Aorta (tissue), 5 donors: ENCODE results near the gene FHOD1. TPM values are rescaled to one million over a fixed set of nuclear protein-coding genes. Genes with fewer than 3 reads are reported as not detected.

Experiments used
- ATAC-seq: fragments of 200-7000 bp; cut with Tn5 transposase; one replicate; pipeline ENCODE4 v1.9.1; 2022; ENCODE audit warnings: moderate library complexity; ENCODE audit not compliant: low FRiP score
- DNase-seq, 2 donors: peaks; one replicate each; pipeline ENCODE4 v3.0.0-alpha.2; 2020
- H3K27ac ChIP-seq, 2 donors: one replicate each; pipeline ENCODE4 v1.5.1; 2013; ENCODE audit warnings: low read length in 2 of 2, mild to moderate bottlenecking in 2 of 2, moderate library complexity in 2 of 2, control low read depth in 1 of 2, inconsistent platforms in 1 of 2, low read depth in 1 of 2
- H3K27me3 ChIP-seq, 2 donors: one replicate each; pipeline ENCODE4 v1.6.1; 2013; ENCODE audit warnings: control low read depth in 1 of 2, low read length in 1 of 2, mild to moderate bottlenecking in 1 of 2, moderate library complexity in 1 of 2; ENCODE audit not compliant: insufficient read depth in 2 of 2, control insufficient read depth in 1 of 2
- H3K36me3 ChIP-seq, 2 donors: one replicate each; pipeline ENCODE4 v1.6.1; 2013; ENCODE audit warnings: control low read depth in 1 of 2, low read length in 1 of 2, mild to moderate bottlenecking in 1 of 2; ENCODE audit not compliant: insufficient read depth in 2 of 2, control insufficient read depth in 1 of 2
- H3K4me1 ChIP-seq, 2 donors: one replicate each; pipeline ENCODE4 v1.6.1; 2013; ENCODE audit warnings: low read length in 2 of 2, control low read depth in 1 of 2, mild to moderate bottlenecking in 1 of 2, moderate library complexity in 1 of 2; ENCODE audit not compliant: insufficient read depth in 2 of 2, control insufficient read depth in 1 of 2
- H3K4me3 ChIP-seq, 2 donors: one replicate each; pipeline ENCODE4 v1.5.1; 2013; ENCODE audit warnings: low read length in 2 of 2, control low read depth in 1 of 2, mild to moderate bottlenecking in 1 of 2
- H3K9me3 ChIP-seq: one replicate; pipeline ENCODE4 v1.6.1; 2013; ENCODE audit warnings: mild to moderate bottlenecking, low read length; ENCODE audit not compliant: control insufficient read depth
- WGBS, 2 donors: extraction: QIAGEN DNeasy Blood & Tissue Kit; methylation state at CpG; one replicate each; pipeline ENCODE4 v1.1.7; 2013; 5-methylcytosine and 5-hydroxymethylcytosine counted together
- intact Hi-C, 2 donors: fragments of 100-400 bp; cut with DNase I; formaldehyde crosslinking; loops; one replicate each; pipeline versions ENCODE4 v1.14.2 to v1.15.0; 2022
- polyA plus RNA-seq, 2 donors: library from polyadenylated mRNA; stranded (reverse); fragments of 200-250 nt; gene quantifications; one replicate each; pipeline ENCODE4 v1.2.3, GENCODE V29; 2013
- total RNA-seq, 2 donors: library from RNA; stranded (reverse); fragmentation: NEBNext Ultra II Directional; extraction: Animal tissue kit (Norgen Biotek cat#: 25700); gene quantifications; one replicate each; pipeline ENCODE4 v1.2.1, GENCODE V29; 2021
- donor health status: healthy with polysubstance abuse.
- donor health status: Bipolar disorder and iron deficiency.
- donor health status: DM: no; HTN: no; CAD: no.
- donor health status: DM: no; HTN: no; CAD: no.
- donor health status: DM: yes; HTN: yes; CAD: no.

FHOD1 gene
- total and polyA plus RNA-seq, 4 donors = 12.9 to 47.9 (median 34.8) TPM

GRCh38 chr16:67210069-67210937 is 37.0 kb downstream of the FHOD1 start:
- 88 to 89% methylated on average over 25 of the region's 25 CpGs for WGBS, 2 donors
- ATAC-seq (no peak), DNase-seq (no peak)
- no peak overlapping the region for H3K4me3 ChIP-seq
- H3K36me3 ChIP-seq = no peaks in the 10 kb centered on the region
- H3K27ac ChIP-seq = no peak overlapping the region
- no peaks in the 10 kb centered on the region for H3K27me3 ChIP-seq
- H3K4me1 ChIP-seq = no peaks in the 10 kb centered on the region
- H3K9me3 ChIP-seq = no peaks in the 10 kb centered on the region
- intact Hi-C loops = no loop called here

GRCh38 chr16:67209565-67209964 is 37.7 kb downstream of the FHOD1 start:
- intact Hi-C loops = no loop called here
- Histone ChIP-seq H3K4me3 (no peak overlapping the region), H3K9me3 (no peaks in the 10 kb centered on the region), H3K4me1 (no peaks in the 10 kb centered on the region), H3K27me3 (no peaks in the 10 kb centered on the region), H3K36me3 (no peaks in the 10 kb centered on the region), H3K27ac (no peak overlapping the region)
- 83 to 88% methylated on average over 6 to 8 of the region's 8 CpGs for WGBS, 2 donors
- ATAC-seq (no peak), DNase-seq (no peak)

- Histone ChIP-seq H3K27ac (no peak overlapping the region), H3K27me3 (no peaks in the 10 kb centered on the region), H3K4me3 (no peak overlapping the region), H3K4me1 (no peaks in the 10 kb centered on the region), H3K36me3 (peaks cover 0 to 1% of the 10 kb centered on the region in 2 donors), H3K9me3 (no peaks in the 10 kb centered on the region)
- intact Hi-C loops = no loop called here
- ATAC-seq (no peak), DNase-seq (no peak)
- WGBS, 2 donors = 90 to 91% methylated on average over 11 of the region's 11 CpGs
These were observed 39.0 kb downstream of the FHOD1 start for GRCh38 chr16:67208154-67208896.

- Histone ChIP-seq H3K4me3 (no peak overlapping the region), H3K9me3 (no peaks in the 10 kb centered on the region), H3K27ac (no peak overlapping the region), H3K27me3 (no peaks in the 10 kb centered on the region), H3K36me3 (peaks cover 0 to 1% of the 10 kb centered on the region in 2 donors), H3K4me1 (no peaks in the 10 kb centered on the region)
- intact Hi-C loops = no loop called here
- ATAC-seq = no peak
- no peak for DNase-seq
- 73 to 80% methylated on average over 21 of the region's 21 CpGs for WGBS, 2 donors
These were observed 39.8 kb downstream of the FHOD1 start for GRCh38 chr16:67207249-67208091.

- Histone ChIP-seq H3K9me3 (no peaks in the 10 kb centered on the region), H3K36me3 (peaks cover 0 to 1% of the 10 kb centered on the region in 2 donors), H3K4me1 (no peaks in the 10 kb centered on the region), H3K4me3 (no peak overlapping the region), H3K27ac (no peak overlapping the region), H3K27me3 (no peaks in the 10 kb centered on the region)
- ATAC-seq (no peak), DNase-seq (no peak)
- intact Hi-C loops = no loop called here
- WGBS, 2 donors = 93% methylated on average over 3 of the region's 3 CpGs
These were observed 40.4 kb downstream of the FHOD1 start for GRCh38 chr16:67206838-67207248.

- no peaks in the 10 kb centered on the region for H3K27me3 ChIP-seq
- no peak overlapping the region for H3K27ac ChIP-seq
- no peak for ATAC-seq
- WGBS, 2 donors = 91 to 92% methylated on average over 8 of the region's 8 CpGs
- H3K36me3 ChIP-seq = peaks cover 0 to 1% of the 10 kb centered on the region in 2 donors
- no peak for DNase-seq
- intact Hi-C loops = no loop called here
- H3K9me3 ChIP-seq = no peaks in the 10 kb centered on the region
- no peak overlapping the region for H3K4me3 ChIP-seq
- no peaks in the 10 kb centered on the region for H3K4me1 ChIP-seq
These were observed 41.0 kb downstream of the FHOD1 start for GRCh38 chr16:67206129-67206837.

GRCh38 chr16:67204076-67204475 is 43.2 kb downstream of the FHOD1 start:
- H3K27me3 ChIP-seq = no peaks in the 10 kb centered on the region
- H3K27ac ChIP-seq = no peak overlapping the region
- no peak overlapping the region for H3K4me3 ChIP-seq
- no peaks in the 10 kb centered on the region for H3K4me1 ChIP-seq
- no peak for ATAC-seq
- intact Hi-C loops = no loop called here
- no peaks in the 10 kb centered on the region for H3K9me3 ChIP-seq
- WGBS, 2 donors = 67 to 74% methylated on average over 4 of the region's 4 CpGs
- no peak for DNase-seq
- H3K36me3 ChIP-seq = peaks cover 0 to 1% of the 10 kb centered on the region in 2 donors

- intact Hi-C loops = no loop called here
- DNase-seq = no peak
- Histone ChIP-seq H3K4me3 (no peak overlapping the region), H3K4me1 (no peaks in the 10 kb centered on the region), H3K36me3 (peaks cover 0 to 1% of the 10 kb centered on the region in 2 donors), H3K27ac (no peak overlapping the region), H3K9me3 (no peaks in the 10 kb centered on the region), H3K27me3 (no peaks in the 10 kb centered on the region)
- ATAC-seq = no peak
- WGBS, 2 donors = 90 to 92% methylated on average over 20 to 23 of the region's 23 CpGs
These were observed 44.3 kb downstream of the FHOD1 start for GRCh38 chr16:67202956-67203493.
